HG03432 (cell line): ENCODE data around the gene S100A8.

Experiments used
- ATAC-seq: cut with Tn5 transposase; IDR thresholded peaks from one replicate; pipeline ENCODE4 v1.9.1; 2021; ENCODE audit warnings: mild to moderate bottlenecking, moderate library complexity; ENCODE audit not compliant: unreplicated experiment

The S100A8 gene

GRCh38 chr1:153393926-153394325 is 3.1 kb upstream of the S100A8 start:
- no peak for ATAC-seq

GRCh38 chr1:153392822-153393221 is 1.9 kb upstream of the S100A8 start:
- ATAC-seq: no peak

GRCh38 chr1:153392258-153392657 is 1.4 kb upstream of the S100A8 start:
- ATAC-seq: no peak

GRCh38 chr1:153389973-153390879 is 647 bp downstream of the S100A8 start:
- ATAC-seq: no peak

- ATAC-seq: no peak
These were observed 1.5 kb downstream of the S100A8 start for GRCh38 chr1:153389401-153389800.

GRCh38 chr1:153387785-153388184 is 3.1 kb downstream of the S100A8 start:
- no peak for ATAC-seq

GRCh38 chr1:153387001-153387400 is 3.9 kb downstream of the S100A8 start:
- no peak for ATAC-seq

GRCh38 chr1:153386500-153386901 is 4.4 kb downstream of the S100A8 start:
- no peak for ATAC-seq

- no peak for ATAC-seq
These were observed 5.8 kb downstream of the S100A8 start for GRCh38 chr1:153384958-153385580.

- ATAC-seq: no peak
These were observed 10.2 kb downstream of the S100A8 start for GRCh38 chr1:153380711-153381110.

GRCh38 chr1:153379591-153379990 is 11.3 kb downstream of the S100A8 start:
- ATAC-seq: no peak

GRCh38 chr1:153375511-153375910 is 15.4 kb downstream of the S100A8 start, which contains the start of gene S100A12:
Gene S100A12 (minus strand): TSS chr1:153375621. CDS start chr1:153374592, 1,029 bp downstream.
- ATAC-seq: no peak

GRCh38 chr1:153374071-153374470 is 16.8 kb downstream of the S100A8 start:
- no peak for ATAC-seq

GRCh38 chr1:153372571-153372970 is 18.3 kb downstream of the S100A8 start:
- ATAC-seq: no peak

- no peak for ATAC-seq
These were observed 19.6 kb downstream of the S100A8 start for GRCh38 chr1:153371231-153371630.

GRCh38 chr1:153370146-153370545 is 20.7 kb downstream of the S100A8 start:
- ATAC-seq: no peak

GRCh38 chr1:153368495-153368894 is 22.4 kb downstream of the S100A8 start:
- no peak for ATAC-seq

GRCh38 chr1:153367090-153367489 is 23.8 kb downstream of the S100A8 start:
- ATAC-seq: no peak

- no peak for ATAC-seq
These were observed 24.6 kb downstream of the S100A8 start for GRCh38 chr1:153366261-153366660.

- ATAC-seq: no peak
These were observed 25.2 kb downstream of the S100A8 start for GRCh38 chr1:153365696-153366095.

- ATAC-seq: no peak
These were observed 25.9 kb downstream of the S100A8 start for GRCh38 chr1:153364766-153365666.
